T1000 (cell line): ENCODE data around the gene OCLN.
A peak's percentile ranks its signal among the peaks of the same experiment; 100 is the strongest.
"Not testable (repeated sequence)": the region's sequence is repeated elsewhere in the genome, so short reads cannot be mapped to it uniquely, and the experiment has no call there.

Experiments used
- DNase-seq: peaks from one replicate; lab custom pipeline; 2025; ENCODE audit warnings: mixed read lengths; lab: John Stamatoyannopoulos, UW

The OCLN gene, protein sequence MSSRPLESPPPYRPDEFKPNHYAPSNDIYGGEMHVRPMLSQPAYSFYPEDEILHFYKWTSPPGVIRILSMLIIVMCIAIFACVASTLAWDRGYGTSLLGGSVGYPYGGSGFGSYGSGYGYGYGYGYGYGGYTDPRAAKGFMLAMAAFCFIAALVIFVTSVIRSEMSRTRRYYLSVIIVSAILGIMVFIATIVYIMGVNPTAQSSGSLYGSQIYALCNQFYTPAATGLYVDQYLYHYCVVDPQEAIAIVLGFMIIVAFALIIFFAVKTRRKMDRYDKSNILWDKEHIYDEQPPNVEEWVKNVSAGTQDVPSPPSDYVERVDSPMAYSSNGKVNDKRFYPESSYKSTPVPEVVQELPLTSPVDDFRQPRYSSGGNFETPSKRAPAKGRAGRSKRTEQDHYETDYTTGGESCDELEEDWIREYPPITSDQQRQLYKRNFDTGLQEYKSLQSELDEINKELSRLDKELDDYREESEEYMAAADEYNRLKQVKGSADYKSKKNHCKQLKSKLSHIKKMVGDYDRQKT

DNA sequence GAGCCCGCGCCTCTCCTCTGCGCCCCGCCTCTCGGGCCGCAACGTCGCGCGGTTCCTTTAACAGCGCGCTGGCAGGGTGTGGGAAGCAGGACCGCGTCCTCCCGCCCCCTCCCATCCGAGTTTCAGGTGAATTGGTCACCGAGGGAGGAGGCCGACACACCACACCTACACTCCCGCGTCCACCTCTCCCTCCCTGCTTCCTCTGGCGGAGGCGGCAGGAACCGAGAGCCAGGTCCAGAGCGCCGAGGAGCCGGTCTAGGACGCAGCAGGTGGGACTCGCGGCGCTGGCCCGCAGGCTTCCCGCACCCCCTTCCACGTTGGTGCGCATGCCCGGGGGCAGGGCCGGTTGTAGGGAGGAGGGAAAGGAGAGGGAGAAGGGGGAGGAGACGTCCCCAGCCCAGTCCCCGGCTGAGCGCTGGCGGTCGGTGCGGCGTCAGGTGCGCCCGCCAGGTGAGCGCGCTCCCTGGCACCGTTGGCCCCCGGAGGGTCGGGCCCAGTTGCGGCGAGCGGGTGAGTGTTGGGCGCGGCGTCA, at the start of gene OCLN:
Gene OCLN, plus strand, starts transcription at position 400 of the 532 bp plus-strand sequence. CDS start 11,455 bp downstream, outside the sequence.
- DNase-seq = no peak

DNA sequence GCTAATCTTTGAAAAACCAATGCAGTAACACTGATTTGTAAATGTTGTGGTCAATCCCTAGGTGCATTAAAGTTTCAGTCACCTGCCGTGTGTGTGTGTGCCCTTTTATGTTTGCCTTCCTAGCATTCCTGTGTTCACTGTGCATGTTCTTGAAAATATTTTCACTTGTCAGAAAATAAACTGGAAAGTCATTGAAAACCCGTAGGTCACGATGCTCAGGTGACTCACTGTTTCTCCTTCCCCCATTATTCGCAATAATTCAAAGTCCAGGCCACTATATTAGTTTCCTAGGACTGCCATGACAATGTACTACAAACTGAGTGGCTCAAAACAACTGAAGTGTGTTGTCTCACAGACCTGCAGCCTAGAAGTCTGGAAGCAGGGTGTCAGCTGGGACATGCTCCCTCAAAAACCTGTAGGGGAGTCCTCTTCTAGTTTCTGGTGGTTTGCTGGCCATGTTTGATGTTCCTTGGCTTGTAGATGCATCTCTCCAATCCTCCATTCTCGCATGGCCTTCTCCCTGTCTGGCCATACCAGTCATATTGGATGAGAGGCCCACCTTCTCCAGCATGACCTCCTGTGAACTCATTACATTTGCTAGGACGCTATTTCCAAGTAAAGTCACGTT, 48.3 kb upstream of the OCLN start:
- DNase-seq = no peak

DNA sequence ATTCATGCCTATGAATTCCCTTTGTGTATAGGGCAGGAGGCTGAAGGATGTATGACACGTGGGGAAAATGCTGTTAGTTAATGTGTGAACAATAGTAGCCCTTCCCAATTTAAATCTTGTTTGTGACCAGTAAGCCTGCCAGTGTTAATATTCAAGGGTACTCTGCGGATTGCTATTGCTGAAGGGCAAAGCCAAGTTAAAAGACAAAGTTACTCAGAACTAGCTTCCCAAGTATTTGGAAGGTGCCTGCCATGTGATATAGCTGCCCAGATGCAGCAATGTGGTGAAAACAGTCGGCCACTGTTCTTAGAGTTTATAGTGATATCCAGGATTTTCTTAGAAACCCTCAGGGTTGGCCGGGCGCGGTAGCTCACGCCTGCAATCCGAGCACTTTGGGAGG, 43.1 kb upstream of the OCLN start:
- no peak for DNase-seq

DNA sequence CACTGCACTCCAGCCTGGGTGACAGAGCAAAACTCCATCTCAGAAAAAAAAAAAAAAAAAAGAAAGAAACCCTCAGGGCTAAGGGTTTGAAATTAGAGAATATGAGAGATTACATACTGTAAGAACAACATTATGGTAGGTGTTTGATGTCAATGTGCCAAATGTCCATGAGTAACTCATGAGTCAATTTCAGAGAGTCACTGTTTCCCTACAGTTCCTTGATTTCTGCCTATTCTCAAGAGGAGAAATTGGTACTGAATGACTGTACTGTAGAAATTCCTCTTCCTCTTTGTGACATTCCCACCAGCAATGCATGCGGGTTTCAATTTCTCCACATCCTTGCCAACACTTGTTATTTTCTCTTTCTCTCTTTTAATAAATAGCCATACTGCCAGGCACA, 42.5 kb upstream of the OCLN start:
- DNase-seq = peak; percentile 3

DNA sequence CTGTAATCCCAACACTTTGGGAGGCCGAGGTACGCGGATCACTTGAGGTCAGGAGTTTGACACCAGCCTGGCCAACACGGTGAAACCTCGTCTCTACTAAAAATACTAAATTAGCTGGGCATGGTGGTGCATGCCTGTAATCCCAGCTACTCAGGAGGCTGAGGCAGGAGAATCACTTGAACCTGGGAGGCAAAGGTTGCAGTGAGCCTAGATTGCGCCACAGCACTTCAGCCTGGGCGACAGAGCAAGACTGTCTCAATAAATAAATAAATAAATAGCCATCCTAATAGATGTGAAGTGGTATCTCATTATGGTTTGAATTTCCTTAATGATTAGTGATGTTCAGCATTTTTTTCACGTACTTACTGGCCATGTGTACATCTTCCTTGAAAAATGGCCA, 42.1 kb upstream of the OCLN start:
- DNase-seq = not testable (repeated sequence)

DNA sequence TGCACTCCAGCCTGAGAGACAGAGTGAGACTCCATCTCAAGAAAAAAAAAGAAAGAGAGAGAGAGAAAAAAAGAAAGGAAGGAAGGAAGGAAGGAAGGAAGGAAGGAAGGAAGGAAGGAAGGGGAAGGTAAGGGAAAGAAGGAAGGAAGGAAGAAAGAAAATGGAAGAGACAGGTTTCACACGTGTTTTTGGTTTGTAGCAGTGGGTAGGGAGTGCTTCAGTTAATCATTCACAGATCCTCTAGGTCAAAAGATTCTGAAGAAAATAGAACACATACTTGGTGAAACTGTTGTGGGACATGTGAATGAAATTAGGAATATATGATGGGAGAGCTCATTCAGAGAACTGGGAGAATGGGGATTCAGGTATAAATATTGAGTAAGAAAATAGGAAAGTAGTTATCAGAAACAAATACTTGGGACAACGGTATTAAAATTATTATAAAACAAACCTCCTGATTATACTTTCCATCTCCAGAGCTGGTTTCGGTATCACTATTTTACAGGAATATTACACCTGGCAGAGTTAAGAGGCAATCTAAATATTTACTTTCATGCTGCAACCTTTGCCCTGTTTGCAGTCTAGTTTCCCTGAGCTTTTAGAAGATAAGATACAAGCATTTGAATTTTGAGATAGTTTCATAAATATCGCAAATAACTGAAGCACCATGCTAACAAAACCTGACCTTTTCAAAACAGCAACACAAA, 40.5 kb upstream of the OCLN start:
- no peak for DNase-seq

DNA sequence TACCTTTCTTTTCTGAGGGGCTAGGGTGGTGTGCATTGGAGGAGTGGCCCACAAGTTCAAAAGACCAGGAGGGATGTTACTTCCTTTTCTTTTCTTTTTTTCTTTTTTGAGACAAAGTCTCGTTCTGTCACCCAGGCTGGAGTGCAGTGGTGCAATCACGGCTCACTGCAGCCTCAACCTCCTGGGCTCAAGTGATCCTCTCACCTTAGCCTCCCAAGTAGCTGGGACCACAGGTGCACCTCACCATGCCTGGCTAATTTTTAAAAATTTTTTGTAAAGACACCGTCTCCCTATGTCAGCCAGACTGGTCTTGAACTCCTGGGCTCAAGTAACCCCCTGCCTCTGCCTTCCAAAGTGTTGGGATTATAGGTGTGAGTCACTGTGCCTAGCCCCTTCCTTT, 39.1 kb upstream of the OCLN start:
- not testable (repeated sequence) for DNase-seq

DNA sequence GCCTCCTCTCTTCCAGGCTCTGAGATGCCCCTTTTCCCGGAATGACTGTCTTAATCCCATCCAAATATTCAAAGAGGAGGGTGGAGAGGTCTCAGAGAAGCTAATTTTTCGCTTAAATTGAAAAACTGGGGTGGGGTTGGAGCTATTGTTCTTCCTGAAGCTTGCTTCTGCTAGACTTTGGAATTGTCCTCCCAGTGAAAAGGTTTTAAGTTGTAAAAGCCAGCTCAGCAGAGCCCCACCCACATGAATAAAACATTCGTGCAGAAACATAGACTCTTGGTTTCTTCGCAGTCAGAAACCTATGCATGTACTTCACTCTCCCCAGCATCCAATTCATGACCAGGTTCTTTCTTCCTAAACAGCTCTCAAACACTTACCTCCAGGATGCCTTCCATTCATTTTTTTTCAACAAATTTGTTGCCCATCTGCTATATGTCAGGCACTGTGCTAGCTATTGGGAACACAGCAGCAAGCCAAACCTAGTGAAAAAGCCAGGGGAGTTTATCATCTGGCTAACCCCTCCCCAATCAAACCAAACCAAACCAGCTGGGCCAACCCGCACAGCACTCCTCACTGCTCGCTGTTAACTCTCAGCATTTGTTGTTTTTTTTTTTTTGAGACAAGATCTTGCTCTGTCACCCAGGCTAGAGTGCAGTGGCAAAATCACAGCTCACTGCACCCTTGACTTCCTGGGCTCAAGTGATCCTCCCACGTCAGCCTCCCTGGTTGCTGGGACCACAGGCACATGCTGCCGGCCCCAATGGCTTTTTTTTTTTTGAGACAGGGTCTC, 37.9 kb upstream of the OCLN start:
- DNase-seq = no peak

DNA sequence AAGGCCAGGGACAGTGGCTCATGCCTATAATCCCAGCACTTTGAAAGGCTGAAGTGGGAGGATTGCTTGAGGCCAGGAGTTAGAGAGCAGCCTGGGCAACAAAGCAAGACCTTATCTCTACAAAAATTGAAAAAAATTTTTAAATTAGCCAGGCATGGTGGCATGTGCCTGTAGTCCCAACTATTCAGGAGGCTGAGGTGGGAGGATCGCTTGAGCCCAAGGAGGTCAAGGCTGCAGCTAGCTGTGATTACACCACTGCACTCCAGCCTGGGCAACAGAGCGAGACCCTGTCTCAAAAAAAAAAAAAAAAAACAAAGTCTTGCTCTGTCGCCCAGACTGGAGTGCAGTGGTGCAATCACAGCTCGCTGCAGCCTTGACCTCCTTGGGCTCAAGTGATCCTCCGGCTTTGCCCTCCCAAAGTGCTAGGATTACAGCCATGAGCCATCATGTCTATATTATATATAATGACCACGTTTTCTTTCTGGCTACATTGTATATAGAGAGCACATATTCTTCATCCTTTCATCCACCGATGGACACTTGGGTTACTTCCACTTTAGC, 37.1 kb upstream of the OCLN start:
- not testable (repeated sequence) for DNase-seq

DNA sequence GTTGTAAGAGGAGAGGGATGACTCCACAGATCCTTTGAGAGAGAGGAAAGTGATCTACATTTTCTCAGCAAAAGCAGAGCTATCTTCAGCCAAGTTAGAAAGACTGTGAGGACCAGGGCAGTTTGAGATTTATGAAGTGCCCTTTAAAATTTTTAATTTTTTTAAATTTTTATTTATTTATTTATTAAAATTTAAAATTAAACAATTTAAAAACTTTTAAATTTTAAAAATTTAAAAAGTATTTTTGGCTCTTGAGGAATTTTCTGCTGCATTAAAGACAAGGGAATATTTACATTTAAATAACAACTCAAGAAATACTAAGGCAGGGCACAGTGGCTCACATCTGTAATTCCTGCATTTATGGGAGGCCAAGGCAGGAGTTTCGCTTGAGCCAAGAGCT, 30.4 kb upstream of the OCLN start:
- DNase-seq = no peak

DNA sequence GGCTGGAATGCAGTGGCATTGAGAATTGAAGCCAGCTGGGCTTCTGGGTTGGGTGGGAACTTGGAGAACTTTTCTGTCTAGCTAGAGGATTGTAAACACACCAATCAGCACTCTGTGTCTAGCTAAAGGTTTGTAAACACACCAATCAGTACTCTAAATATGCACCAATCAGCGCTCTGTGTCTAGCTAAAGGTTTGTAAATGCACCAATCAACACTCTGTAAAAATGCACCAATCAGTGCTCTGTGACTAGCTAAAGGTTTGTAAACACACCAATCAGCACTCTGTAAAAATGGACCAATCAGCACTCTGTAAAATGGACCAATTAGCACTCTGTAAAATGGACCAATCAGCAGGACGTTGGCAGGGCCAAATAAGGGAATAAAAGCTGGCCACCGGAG, 26.2 kb upstream of the OCLN start:
- DNase-seq = not testable (repeated sequence)

DNA sequence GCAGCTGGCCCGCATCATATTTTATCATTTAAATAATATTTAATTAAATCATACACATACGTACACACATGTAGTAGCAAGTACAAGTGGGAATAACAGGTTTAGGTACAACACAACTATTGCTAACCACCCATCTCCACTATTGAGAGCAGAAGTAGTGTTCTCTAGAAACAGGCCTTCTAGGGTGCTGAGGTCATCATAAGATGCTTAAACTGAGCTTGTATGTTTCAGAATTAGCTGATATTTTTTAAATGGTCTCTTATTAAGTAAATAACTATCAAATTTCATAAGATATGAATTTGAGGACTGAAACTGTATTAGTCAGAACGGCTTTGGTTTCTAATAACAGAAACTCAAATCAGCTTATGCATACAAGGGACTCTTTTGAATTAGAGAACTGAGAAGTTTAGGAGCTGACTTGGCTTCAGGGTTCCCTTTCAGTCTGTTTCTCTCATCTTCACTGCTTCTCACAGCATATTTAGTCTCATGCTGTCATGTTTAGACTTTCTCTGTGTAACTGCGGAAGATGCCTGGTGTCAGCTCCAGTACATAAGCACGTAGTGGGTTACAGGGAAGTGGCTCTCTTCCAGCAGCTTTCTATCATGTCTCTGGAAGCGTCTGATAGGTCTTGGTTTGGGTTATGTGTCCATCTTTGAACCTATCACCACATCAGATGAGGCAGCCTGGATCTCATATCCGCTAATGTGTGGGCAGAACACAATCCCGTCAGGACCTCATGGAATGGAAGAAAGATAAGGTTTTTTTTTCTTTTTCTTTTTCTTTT, 25.0 kb upstream of the OCLN start:
- no peak for DNase-seq

DNA sequence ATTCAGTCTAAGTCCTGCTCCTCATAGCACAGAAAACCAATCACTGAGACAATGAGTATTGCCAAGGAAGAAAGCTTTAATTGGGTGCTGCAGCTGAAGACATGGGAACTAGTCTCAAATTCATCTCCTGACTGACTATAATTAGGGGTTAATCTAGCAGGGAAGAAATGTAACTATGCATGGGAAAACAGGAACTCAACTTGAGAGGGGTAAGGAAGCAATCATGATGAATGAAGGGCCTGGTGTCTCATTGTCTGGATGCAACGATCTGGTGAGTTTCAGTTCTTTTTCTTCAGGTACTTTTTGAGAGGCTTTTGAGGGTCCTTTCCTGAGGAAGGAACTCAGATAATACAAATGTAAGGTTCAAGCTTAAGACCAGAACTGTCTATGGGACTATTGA, 24.0 kb upstream of the OCLN start:
- no peak for DNase-seq

DNA sequence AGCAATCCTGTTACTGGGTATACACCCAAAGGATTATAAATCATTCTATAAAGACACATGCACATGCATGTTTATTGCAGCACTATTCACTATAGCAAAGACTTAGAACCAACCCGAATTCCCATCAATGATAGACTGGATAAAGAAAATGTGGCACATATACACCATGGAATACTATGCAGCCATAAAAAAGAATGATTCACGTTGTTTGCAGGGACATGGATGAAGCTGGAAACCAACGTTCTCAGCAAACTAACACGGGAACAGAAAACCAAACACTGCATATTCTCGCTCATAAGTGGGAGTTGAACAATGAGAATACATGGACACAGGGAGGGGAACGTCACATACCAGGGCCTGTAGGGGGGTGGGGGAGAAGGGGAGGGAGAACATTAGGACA, 21.1 kb upstream of the OCLN start:
- not testable (repeated sequence) for DNase-seq

DNA sequence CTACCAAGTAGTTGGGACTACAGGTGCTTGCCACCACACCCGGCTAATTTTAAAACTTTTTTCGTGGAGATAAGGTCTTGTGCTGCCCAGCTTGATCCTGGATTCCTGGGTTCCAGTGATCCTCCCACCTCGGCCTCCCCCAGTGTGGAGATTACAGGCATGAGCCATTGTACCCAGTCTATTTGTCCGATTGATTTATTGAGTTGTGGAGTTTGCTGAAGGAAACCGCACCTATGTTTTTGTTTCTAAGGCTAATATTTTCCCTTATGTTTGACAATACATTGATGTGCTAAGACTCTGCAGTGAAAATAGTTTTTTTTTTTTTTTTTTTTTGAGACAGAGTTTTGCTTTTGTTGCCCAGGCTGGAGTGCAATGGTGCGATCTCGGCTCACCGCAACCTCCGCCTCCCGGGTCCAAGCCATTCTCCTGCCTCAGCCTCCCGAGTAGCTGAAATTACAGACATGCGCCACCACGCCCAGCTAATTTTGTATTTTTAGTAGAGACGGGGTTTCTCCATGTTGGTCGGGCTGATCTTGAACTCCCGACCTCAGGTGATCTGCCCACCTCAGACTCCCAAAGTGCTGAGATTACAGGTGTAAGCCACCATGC, 20.0 kb upstream of the OCLN start:
- not testable (repeated sequence) for DNase-seq

DNA sequence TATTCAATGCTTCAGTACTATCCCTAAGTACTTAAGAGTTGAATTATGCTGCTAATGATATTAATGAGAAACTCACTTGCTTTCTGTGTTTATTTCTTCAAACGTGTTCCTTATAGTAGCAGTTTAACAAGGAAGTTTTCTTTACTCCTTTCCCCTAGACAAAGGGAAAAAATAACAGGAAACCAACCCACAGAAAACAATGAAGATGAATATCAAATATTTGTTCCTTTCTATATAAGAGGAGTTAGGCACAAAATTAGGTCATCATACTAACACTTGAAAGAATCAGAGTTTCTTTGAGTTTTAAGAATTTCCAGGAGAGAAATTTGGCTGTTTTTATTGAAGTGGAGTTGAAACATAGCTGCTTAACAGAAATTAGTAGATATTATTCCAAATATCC, 15.4 kb upstream of the OCLN start:
- DNase-seq = no peak

DNA sequence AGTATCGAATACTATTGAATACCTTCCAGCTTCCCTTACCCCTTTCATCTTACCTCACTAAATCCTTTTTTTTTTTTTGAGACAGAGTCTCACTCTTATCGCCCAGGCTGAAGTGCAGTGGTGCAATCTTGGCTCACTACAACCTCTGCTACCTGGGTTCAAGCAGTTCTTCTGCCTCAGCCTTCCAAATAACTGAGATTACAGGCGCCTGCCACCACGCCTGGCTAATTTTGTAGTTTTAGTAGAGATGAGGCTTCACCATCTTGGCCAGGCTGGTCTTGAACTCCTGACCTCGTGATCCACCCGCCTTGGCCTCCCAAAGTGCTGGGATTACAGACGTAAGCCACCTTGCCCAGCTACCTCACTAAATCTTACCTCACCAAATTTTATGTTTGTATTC, 14.3 kb upstream of the OCLN start:
- not testable (repeated sequence) for DNase-seq

DNA sequence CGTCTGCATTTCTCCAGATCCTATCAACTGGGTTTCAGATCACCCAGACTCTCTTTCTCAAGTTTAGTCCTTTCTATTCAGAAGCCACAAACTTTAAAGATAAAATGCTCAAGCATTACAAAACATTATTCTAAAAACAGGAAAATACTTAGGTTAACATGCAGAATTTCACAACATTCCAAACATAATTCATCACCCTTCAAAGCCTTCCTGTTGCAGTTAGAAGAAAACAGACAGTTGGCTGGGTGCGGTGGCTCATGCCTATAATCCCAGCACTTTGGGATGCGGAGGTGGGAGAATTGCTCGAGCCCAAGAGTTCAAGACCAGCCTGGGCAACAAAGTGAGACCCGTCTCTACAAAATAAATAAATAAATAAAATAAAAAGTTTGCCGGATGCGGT, 7.7 kb upstream of the OCLN start:
- DNase-seq = no peak

DNA sequence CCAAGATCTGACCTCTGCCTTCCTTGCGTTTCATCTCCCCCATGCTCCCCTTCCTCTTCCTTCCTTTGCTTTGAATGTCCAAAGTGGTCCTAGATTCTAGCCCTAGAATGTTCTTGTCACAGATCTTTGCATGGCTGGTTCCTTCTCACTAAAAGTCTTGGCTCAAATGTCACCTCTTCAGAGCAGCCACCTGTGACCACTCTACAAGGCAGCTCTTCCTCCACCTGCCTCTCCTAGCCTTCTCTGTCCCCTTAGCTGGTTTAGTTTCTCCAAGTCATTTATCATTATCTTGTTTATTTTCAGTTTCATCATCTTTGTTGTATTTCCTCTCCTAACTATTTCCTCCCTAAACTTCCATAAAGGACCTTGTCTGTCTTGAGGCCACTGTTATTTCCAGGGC, 7.1 kb upstream of the OCLN start:
- no peak for DNase-seq

DNA sequence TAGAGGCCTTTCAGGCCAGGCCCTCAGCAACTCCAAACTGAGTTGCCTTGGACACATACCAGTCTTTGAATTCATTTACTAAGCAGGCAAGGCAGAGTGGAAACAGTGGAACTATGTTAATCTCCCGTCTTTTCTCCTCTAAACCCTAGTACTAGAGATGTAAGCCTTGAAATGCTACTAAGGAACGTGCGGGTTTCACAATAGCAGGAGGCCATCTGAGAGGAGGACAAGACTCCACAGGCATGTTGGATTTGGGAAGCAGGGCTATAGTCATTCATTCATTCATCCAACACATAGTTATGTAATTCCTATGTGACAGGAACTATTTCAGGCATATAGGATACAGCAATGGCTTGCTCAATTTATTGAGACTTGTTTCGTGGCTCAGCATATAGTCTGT, 3.3 kb upstream of the OCLN start:
- no peak for DNase-seq
